SIG-M5 treated with dmso at 0.1 percent for 504 hours (cell line): ENCODE results near the gene GNAZ.

Experiments
- DNase-seq: peaks from one replicate; lab custom pipeline; 2025; ENCODE audit not compliant: unreplicated experiment; lab: John Stamatoyannopoulos, UW

The GNAZ gene

DNA sequence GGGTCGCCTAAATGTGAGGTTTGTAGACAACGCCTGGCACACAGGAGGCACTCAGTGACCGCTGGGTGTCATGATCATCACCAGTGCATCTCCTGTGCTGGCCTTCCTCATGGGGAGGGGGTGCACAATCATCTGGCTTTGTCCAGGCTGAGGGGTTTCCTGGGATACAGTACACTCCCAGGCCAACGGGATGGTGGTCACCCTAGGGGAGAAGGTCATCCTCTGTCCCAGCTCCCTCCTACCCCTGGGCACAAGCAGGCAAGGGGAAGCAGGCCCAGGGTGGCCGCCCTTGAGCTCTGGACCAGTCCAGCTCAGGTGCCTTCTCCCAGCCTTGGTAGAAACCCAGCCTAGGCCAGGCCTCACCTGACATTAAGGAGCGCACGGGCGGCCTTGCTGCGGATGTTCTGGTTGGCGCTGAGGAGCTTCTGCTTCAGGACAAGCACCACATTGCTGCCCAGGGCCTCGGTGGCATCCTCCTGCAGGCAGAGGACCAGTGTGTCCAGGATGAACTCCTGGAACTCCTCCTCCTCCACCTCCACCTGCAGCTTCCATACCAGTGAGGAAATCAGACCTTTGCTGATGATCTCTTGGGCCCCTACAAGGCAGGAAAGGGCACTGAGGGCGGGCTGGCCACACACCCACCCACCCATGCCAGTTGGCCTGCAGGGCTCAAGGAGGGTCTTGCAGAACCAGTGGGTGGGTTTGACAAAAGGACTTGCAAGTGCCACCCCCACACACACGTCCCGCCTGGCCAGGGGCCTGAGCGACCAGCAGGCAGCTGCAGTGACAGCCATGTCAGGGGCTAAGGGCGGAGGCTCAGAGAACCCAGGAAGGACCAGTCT, 6.6 kb upstream of the GNAZ start:
- no peak for DNase-seq

DNA sequence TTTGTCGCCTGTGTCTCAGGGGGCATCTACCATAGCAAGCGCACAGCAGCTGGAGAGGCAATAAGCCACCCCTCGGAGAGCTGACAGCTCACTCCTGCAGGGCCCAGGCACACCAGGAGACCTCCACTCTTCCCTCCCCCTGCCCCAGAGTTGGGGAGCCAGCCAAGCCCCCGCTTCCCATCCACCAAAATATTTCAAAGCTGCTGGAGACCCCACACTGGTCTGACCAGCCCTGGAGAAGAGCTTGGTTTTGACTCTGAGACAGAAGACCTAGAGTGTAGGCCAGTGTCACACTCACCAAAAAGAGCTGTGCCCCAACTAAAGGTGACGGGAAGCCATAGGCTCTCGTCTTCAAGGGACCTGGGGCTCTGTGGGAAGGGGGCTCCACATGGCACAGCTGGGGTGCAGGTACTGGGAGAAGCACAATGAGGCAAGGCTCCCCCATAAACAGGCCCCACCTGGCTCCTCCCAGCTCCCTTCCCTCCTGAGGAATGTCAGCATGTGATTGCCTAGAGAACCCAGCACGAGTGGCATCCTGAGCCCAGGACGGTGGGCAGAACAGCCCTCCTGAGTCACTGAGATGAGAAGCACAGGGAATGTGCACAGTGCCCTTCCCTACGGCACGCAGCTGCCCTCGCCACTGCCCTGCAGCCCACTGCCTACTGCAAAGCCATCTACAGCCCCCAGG, 5.8 kb upstream of the GNAZ start:
- no peak for DNase-seq

GRCh38 chr22:23065069-23065451, 5.3 kb upstream of the GNAZ start:
- DNase-seq = no peak

- DNase-seq = no peak
Measured at GRCh38 chr22:23065495-23066122, 4.7 kb upstream of the GNAZ start.

GRCh38 chr22:23066200-23067022, 3.9 kb upstream of the GNAZ start:
- no peak for DNase-seq

- no peak for DNase-seq
Measured at GRCh38 chr22:23067023-23067650, 3.2 kb upstream of the GNAZ start.

DNA sequence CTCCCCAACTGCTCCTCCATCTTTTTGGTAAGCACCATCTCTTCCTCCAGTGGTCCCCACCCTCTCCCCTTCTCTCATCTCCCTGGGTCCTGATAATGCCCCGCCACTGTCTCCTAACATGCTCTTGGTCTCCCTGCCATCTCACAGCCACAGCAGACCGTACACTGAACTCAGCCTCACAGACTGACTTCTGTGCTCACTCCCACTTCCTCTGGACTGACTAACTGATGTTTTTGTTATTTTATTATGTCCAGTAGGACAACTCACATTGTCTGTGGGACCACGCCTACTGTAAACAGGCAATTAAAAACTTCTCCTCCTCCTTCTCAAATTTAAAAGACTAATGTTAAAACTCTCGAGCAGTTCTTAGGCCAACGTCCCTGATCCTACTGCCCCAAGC, 2.6 kb upstream of the GNAZ start:
- DNase-seq = no peak

- DNase-seq = no peak
Measured at GRCh38 chr22:23068096-23068831, 2.1 kb upstream of the GNAZ start.

DNA sequence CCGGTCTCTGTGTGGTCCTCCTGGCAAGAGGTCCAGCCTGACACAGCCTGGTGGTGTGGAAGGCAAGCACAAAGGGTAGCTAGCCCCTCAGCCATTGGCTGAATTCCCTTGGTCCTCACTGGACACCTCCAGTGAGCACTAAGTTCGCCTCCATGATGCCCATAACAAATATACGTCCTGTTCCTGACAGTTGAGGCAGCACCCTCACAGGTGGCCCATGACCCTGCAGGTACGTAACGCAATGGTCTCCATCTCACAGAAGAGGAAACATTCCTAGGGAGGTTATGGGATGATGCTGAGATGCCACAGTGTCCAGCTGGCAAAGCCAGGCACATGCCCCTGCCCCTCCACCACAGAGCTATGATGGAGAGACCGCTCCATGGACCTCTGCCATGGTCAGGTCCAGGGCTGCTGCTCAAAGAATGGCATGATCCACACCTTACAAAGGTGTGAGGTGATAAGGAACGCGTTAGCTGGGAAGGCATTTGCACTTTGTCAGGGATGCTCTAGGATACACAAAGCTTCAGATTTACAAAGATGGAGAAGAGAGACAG, 1.4 kb upstream of the GNAZ start:
- no peak for DNase-seq

DNA sequence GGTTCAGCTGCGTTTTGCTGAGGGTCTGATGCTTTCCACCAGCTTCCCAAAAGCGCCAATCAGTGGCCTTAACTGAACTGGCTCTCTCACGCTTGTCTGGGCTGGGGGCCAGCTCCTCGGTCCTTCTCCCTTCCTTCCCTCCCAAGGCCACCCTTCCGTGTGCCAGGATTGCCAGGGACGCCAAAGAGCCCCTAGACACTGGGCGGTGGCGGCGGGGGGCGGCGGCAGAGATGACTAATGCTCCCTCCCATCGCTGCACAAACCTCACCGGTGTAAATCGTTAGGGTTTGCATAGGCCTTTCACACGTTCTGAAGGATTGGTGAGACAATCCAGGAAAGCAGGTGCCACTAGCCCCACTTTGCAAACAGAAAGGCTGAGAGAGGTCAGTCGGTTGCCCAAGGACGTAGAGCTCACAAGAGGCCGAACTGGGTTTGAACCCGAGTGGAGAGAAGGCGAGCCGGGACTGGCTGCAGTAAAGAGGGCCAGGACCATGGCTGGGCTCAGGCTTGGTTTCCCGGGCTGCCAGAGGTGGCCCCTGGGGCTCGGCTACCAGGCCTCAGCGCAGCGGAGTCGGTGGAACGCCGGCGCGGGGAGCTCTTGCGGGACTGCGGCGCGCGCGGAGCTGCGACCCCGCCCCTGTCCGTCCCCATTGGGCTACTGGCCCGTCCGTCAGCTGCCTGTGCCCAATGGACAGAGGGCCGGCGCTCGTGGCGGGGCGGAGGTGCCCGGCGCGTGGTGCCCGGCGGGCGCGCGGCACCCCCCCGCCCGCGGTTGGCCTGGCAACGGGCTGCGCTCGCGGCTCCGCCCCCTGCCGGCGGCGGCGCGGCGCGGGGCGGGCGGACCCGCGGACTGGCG, 589 bp upstream of the GNAZ start:
- DNase-seq = peak; percentile 68

- DNase-seq = no peak
Measured at GRCh38 chr22:23071230-23072076, 1.1 kb downstream of the GNAZ start.

DNA sequence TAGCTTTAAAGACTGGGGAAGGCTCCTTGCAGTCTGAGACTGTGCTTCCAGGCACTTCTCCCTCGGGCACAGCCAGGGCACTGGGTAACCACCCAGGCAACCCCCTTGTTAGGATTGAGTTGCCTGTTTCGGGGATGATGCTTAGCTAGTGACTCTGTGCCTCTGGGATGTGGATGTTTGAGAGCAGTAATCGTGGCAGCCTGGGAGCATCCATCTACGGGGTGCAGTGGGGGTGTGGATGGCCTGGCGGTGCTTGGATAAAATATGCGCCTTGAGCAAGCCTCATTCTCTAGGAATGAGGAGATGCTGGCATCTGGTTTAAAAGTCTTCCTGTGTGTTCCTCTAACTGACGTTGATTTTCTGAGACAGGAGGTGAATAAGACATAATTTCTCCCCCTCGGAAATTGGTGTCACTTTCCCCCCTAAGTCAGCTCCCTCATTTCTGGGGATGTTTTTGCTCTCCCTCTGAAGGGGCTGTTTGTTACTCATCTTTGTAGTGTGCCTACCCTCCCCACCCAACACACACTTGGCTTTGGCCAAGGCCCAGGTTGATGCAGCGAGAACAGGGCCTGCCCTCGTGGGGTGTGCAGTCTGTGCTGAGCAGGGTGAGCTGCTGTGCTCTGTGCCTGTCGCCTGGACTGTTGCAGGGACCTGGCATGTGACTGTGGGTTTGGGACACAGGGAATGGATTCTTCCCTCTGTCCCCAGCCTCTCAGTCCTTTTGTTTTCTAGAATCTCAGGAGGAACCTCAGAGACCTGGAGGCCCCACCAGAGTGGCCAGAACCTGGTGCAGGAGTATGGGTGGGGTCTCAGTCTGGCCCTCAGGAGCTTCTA, 2.0 kb downstream of the GNAZ start:
- DNase-seq = no peak

GRCh38 chr22:23072911-23073491, 2.7 kb downstream of the GNAZ start:
- DNase-seq = no peak

DNA sequence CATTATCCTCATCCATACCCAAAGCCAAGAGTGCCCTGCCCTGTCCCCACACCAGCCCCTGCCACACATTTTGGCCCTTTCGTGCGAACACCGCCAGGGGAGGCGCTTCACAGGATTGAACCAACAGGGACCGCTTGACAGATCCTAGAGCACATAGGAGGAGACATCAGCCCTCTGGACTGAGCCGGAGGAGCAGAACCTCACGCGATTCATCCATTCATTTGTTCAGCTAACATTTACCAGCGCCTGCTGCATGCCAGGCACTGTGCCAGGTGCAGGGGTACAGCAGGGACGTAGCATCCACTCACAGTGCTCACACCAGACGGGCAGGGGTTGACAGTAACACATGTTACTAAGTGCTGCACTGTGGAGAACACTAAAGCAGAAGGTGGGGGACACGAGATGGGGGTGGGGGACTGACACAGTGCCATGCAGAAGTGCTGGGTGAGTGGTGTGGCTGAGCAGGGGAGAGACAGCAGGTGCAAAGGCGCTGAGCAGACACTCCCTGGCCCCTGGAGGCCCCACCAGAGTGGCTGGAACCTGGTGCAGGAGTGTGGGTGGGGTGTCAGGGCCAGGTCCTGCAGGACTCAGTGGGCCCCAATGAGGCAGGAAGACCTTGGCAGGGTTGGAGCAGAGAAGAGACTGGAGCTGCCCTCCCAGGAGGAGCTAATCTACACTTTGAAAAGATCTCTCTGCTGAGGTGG, 3.4 kb downstream of the GNAZ start:
- DNase-seq = no peak

- DNase-seq = no peak
Measured at GRCh38 chr22:23074451-23074850, 4.1 kb downstream of the GNAZ start.

DNA sequence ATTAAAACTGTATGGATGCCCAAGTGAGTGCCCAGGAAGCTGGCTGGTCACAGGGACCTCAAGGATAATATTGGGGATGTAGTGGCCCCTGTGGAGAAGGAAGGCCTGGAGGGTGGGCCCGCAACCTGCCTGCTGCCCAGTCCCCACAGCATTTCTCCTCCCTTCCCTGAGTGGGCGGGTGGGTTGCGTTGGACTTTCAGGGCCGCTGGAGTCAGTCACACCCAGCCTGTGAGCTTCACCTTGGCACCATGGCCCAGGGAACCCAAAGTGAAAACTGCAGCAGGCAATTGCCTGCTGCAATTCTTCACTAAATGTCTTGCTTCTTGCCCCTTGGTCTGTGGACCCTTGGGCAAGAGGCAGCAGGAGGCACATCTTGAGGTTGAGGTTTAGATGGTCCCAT, 4.7 kb downstream of the GNAZ start:
- no peak for DNase-seq
